Breast epithelium (tissue), 3 donors: ENCODE measurements around the gene VANGL2.

Experiments
- POLR2A ChIP-seq: fragments of 450-650 bp; IDR thresholded peaks from one replicate; pipeline ENCODE4 v1.6.1; 2016; ENCODE audit warnings: antibody characterized with exemption, mild to moderate bottlenecking, moderate library complexity
- POLR2AphosphoS5 ChIP-seq, 3 donors: sonication (generic); formaldehyde crosslinking; IDR thresholded peaks; one replicate each; pipeline ENCODE4 v1.6.1; 2017; ENCODE audit warnings: antibody characterized with exemption in 3 of 3
- TF ChIP-seq, protein P1 (sequence below), 3 donors: fragments of 450-650 bp; IDR thresholded peaks; one replicate each; pipeline ENCODE4 v1.5.1; 2016 to 2017; ENCODE audit warnings: antibody characterized with exemption in 3 of 3, mild to moderate bottlenecking in 3 of 3, moderate library complexity in 3 of 3

DNA sequence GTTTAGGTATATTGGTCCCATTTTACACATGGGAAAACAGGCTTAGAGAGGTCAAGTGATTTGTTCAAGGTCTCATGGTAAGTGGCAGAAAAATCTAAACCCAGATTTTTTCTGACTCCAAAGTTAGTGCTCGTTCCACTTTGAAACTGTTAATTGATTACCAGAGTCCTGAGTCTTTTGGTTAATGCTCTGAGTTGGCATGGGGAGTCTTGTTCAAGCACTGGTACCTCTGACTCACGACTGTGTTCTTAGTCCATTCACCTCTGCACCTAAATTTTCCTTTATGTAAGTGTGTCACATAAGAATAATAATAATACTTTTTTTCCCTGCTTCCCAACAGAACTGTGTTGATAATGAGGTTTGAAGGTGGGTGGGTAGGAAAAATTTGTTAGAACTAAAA lies 59.3 kb downstream of the VANGL2 start:
- TF ChIP-seq, protein P1, sequence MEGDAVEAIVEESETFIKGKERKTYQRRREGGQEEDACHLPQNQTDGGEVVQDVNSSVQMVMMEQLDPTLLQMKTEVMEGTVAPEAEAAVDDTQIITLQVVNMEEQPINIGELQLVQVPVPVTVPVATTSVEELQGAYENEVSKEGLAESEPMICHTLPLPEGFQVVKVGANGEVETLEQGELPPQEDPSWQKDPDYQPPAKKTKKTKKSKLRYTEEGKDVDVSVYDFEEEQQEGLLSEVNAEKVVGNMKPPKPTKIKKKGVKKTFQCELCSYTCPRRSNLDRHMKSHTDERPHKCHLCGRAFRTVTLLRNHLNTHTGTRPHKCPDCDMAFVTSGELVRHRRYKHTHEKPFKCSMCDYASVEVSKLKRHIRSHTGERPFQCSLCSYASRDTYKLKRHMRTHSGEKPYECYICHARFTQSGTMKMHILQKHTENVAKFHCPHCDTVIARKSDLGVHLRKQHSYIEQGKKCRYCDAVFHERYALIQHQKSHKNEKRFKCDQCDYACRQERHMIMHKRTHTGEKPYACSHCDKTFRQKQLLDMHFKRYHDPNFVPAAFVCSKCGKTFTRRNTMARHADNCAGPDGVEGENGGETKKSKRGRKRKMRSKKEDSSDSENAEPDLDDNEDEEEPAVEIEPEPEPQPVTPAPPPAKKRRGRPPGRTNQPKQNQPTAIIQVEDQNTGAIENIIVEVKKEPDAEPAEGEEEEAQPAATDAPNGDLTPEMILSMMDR (IDR thresholded peaks at IDR 0.05): no peak
- TF ChIP-seq POLR2AphosphoS5 (IDR thresholded peaks at IDR 0.05): no peak
- no peak for TF ChIP-seq POLR2A
